ENCODE measurements around the gene RHOT2. TPM values are rescaled to one million over a fixed set of nuclear protein-coding genes. Genes with fewer than 3 reads are reported as not detected.

Gene RHOT2
- total and polyA plus RNA-seq, 10 of the 15 experiments (the other 5 are each of a cell fraction or from before 2014, with no cell fraction given), result 3.7 to 174 (median 69.8) TPM

- no peak for TF ChIP-seq SKIL (IDR thresholded peaks at IDR 0.05; ENCODE audit: low read depth, poor library complexity, severe bottlenecking)
- TF ChIP-seq NFYA (IDR thresholded peaks at IDR 0.05; ENCODE audit: borderline replicate concordance, low read depth, low read length), result no peak
- TF ChIP-seq REST (IDR thresholded peaks at IDR 0.05; ENCODE audit: low read depth, low read length), result no peak
- TF ChIP-seq CEBPB (IDR thresholded peaks at IDR 0.05; ENCODE audit: borderline replicate concordance in 1 of 2, low read depth in 2 of 2, low read length in 2 of 2), result no peak
- peak; percentile 54 for TF ChIP-seq SP1 (IDR thresholded peaks at IDR 0.05; ENCODE audit: low read depth, low read length)
- TF ChIP-seq NR2C1 (IDR thresholded peaks at IDR 0.05), result peak; percentile 20; the same call in 1 of the 2 replicates
- TF ChIP-seq MXI1 (IDR thresholded peaks at IDR 0.05; ENCODE audit: low read depth, low read length), result peak; percentile 56; the same call in 1 of the 2 replicates
- TF ChIP-seq GATAD2B (conservative IDR thresholded peaks at IDR 0.05; ENCODE audit: low read depth), result peak; percentile 94
- TF ChIP-seq ZSCAN29 (IDR thresholded peaks at IDR 0.05), result 0 out of 2 replicates have a peak, but pooled peaks have one; percentile 18
- TF ChIP-seq USF1 (IDR thresholded peaks at IDR 0.05; ENCODE audit: borderline replicate concordance, extremely low read length, insufficient read depth, low read depth, low read length), result no peak
- TF ChIP-seq, protein P1, sequence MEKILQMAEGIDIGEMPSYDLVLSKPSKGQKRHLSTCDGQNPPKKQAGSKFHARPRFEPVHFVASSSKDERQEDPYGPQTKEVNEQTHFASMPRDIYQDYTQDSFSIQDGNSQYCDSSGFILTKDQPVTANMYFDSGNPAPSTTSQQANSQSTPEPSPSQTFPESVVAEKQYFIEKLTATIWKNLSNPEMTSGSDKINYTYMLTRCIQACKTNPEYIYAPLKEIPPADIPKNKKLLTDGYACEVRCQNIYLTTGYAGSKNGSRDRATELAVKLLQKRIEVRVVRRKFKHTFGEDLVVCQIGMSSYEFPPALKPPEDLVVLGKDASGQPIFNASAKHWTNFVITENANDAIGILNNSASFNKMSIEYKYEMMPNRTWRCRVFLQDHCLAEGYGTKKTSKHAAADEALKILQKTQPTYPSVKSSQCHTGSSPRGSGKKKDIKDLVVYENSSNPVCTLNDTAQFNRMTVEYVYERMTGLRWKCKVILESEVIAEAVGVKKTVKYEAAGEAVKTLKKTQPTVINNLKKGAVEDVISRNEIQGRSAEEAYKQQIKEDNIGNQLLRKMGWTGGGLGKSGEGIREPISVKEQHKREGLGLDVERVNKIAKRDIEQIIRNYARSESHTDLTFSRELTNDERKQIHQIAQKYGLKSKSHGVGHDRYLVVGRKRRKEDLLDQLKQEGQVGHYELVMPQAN (conservative IDR thresholded peaks at IDR 0.05), result peak; percentile 81
- TF ChIP-seq TBL1XR1 (IDR thresholded peaks at IDR 0.05; ENCODE audit: low read depth, low read length), result 0 out of 2 replicates have a peak, but pooled peaks have one; percentile 15
- no peak for TF ChIP-seq MAX (IDR thresholded peaks at IDR 0.05; ENCODE audit: low read depth, low read length)
- TF ChIP-seq SPI1 (IDR thresholded peaks at IDR 0.05; ENCODE audit: borderline replicate concordance, insufficient read depth, low read depth, low read length), result no peak
Observed at GRCh38 chr16:679814-680624, 12.1 kb downstream of the RHOT2 start, which contains the start of gene STUB1 (continued).

All from GM12878 (cell line).